ENCODE data around the gene CACNB4. TPM values are rescaled to one million over a fixed set of nuclear protein-coding genes. Genes with fewer than 3 reads are reported as not detected.
"Not testable (repeated sequence)": the region's sequence is repeated elsewhere in the genome, so short reads cannot be mapped to it uniquely, and the experiment has no call there.

Gene CACNB4
- total and polyA plus RNA-seq, 9 of the 15 experiments (the other 6 are each of a cell fraction or from before 2014, with no cell fraction given), result 0.01 to 0.20 (median 0.04) TPM; not detected in 1

DNA sequence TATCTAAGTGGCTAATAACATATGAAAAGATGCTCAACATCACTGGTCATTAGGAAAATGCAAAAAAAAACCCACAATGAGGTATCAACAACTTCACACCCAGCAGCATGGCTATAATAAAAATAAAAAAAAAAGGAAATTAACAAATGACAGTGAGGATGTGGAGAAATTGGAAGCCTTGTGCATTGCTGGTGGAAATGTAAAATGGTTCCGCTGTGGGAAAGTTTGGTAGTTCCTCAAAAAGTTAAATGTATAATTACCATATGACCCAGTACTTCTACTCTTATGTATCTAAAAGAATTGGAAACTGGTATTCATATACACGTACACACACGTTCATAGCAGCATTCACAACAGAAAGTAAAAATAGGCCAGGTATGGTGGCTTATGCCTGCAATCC lies 15.5 kb upstream of the CACNB4 start:
- H3K9me3 ChIP-seq (replicated peaks; ENCODE audit: control insufficient read depth, insufficient read depth, low read depth, low read length), result no peaks in the 10 kb centered on the region
- BruUV-seq (replicated peaks), result no TSS peak

DNA sequence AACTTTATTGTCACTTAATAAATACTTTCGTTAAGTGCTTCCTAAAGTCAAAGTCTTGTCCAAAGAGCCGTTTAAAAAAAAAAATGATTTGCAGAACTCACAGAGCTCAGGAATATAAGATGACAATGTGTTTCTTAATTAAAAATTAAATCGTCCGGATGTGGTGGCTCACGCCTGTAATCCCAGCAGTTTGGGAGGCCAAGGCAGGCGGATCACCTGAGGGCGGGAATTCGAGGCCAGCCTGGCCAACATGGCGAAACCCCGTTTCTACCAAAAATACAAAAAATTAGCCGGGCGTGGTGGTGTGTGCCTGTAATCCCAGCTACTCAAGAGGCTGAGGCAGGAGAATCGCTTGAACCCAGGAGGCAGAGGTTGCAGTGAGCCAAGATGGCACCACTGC lies 8.3 kb upstream of the CACNB4 start:
- DNase-seq (ENCODE audit: extremely low read depth in 1 of 4, low spot score in 3 of 4); H3K9me1 ChIP-seq (ENCODE audit: control insufficient read depth, insufficient read depth, low read length); H3K4me2 ChIP-seq (ENCODE audit: insufficient read depth, low read length); H4K20me1 ChIP-seq (replicated peaks; ENCODE audit: control insufficient read depth, insufficient read depth, low read length); H3K4me3 ChIP-seq; BruUV-seq (replicated peaks); in situ Hi-C loops (cut with MboI); H3K9me3 ChIP-seq (replicated peaks; ENCODE audit: control insufficient read depth, insufficient read depth, low read depth, low read length); H3K9ac ChIP-seq (ENCODE audit: insufficient read depth in 1 of 2, low read depth in 2 of 2, low read length in 2 of 2); ATAC-seq; H2AFZ ChIP-seq (ENCODE audit: low read depth, low read length); FAIRE-seq; H3K79me2 ChIP-seq (ENCODE audit: control insufficient read depth, insufficient read depth, low read length); H3K4me1 ChIP-seq (replicated peaks in 1 of 2; ENCODE audit: control insufficient read depth in 2 of 2, insufficient read depth in 2 of 2, low read length in 2 of 2); H3K27ac ChIP-seq (ENCODE audit: extremely low read depth, low read depth, low read length); H3K36me3 ChIP-seq (ENCODE audit: control insufficient read depth, insufficient read depth, low read length); intact Hi-C loops (cut with micrococcal nuclease): not testable (repeated sequence)
- POLR2A ChIA-PET, result interaction anchor here (0.7 to 1.1 kb wide), 2 partner anchors 222 to 538 kb away, joined by 3 read pairs; no protein-coding TSS in a partner anchor
- CTCF ChIA-PET (ENCODE audit: low intra/inter-chr PET ratio), result interaction anchor here (0.7 kb wide), 1 partner anchor 80 kb away, joined by 3 read pairs; no protein-coding TSS in a partner anchor
- peaks cover 6 to 10% of the 10 kb centered on the region in 2 experiments; a peak in 4 of 5 replicates for H3K27me3 ChIP-seq (ENCODE audit: control insufficient read depth in 2 of 2, insufficient read depth in 2 of 2, low read length in 2 of 2)
- 9% methylated on average over 12 of the region's 13 CpGs for WGBS (ENCODE audit: insufficient coverage, low coverage, missing lambda C conversion rate)

More for the DNA sequence above, 15.5 kb upstream of the CACNB4 start:
- Histone ChIP-seq H3K4me3 (no peak overlapping the region), H3K36me3 (ENCODE audit: control insufficient read depth, insufficient read depth, low read length) (no peaks in the 10 kb centered on the region), H3K9me1 (ENCODE audit: control insufficient read depth, insufficient read depth, low read length) (no peaks in the 10 kb centered on the region), H3K9ac (ENCODE audit: insufficient read depth in 1 of 2, low read depth in 2 of 2, low read length in 2 of 2) (no peak overlapping the region), H4K20me1 (replicated peaks; ENCODE audit: control insufficient read depth, insufficient read depth, low read length) (no peaks in the 10 kb centered on the region), H2AFZ (ENCODE audit: low read depth, low read length) (no peak overlapping the region), H3K79me2 (ENCODE audit: control insufficient read depth, insufficient read depth, low read length) (no peaks in the 10 kb centered on the region), H3K4me1 (replicated peaks in 1 of 2; ENCODE audit: control insufficient read depth in 2 of 2, insufficient read depth in 2 of 2, low read length in 2 of 2) (no peaks in the 10 kb centered on the region), H3K4me2 (ENCODE audit: insufficient read depth, low read length) (no peak overlapping the region), H3K27me3 (ENCODE audit: control insufficient read depth in 2 of 2, insufficient read depth in 2 of 2, low read length in 2 of 2) (peaks cover 0 to 8% of the 10 kb centered on the region in 2 experiments; a peak in 2 of 5 replicates), H3K27ac (ENCODE audit: extremely low read depth, low read depth, low read length) (no peak overlapping the region)
- no peak for DNase-seq (ENCODE audit: extremely low read depth in 1 of 4, low spot score in 3 of 4)
- in situ Hi-C loops (cut with MboI) (no loop called here), intact Hi-C loops (cut with micrococcal nuclease) (no loop called here)
- no peak for TF ChIP-seq ZNF133 (CRISPR knock-in tag; IDR thresholded peaks at IDR 0.05)
- no peak for TF ChIP-seq ARID2 (IDR thresholded peaks at IDR 0.05)
- TF ChIP-seq MBD2 (IDR thresholded peaks at IDR 0.05; ENCODE audit: borderline replicate concordance, low read depth), result no peak
- TF ChIP-seq, protein P1, sequence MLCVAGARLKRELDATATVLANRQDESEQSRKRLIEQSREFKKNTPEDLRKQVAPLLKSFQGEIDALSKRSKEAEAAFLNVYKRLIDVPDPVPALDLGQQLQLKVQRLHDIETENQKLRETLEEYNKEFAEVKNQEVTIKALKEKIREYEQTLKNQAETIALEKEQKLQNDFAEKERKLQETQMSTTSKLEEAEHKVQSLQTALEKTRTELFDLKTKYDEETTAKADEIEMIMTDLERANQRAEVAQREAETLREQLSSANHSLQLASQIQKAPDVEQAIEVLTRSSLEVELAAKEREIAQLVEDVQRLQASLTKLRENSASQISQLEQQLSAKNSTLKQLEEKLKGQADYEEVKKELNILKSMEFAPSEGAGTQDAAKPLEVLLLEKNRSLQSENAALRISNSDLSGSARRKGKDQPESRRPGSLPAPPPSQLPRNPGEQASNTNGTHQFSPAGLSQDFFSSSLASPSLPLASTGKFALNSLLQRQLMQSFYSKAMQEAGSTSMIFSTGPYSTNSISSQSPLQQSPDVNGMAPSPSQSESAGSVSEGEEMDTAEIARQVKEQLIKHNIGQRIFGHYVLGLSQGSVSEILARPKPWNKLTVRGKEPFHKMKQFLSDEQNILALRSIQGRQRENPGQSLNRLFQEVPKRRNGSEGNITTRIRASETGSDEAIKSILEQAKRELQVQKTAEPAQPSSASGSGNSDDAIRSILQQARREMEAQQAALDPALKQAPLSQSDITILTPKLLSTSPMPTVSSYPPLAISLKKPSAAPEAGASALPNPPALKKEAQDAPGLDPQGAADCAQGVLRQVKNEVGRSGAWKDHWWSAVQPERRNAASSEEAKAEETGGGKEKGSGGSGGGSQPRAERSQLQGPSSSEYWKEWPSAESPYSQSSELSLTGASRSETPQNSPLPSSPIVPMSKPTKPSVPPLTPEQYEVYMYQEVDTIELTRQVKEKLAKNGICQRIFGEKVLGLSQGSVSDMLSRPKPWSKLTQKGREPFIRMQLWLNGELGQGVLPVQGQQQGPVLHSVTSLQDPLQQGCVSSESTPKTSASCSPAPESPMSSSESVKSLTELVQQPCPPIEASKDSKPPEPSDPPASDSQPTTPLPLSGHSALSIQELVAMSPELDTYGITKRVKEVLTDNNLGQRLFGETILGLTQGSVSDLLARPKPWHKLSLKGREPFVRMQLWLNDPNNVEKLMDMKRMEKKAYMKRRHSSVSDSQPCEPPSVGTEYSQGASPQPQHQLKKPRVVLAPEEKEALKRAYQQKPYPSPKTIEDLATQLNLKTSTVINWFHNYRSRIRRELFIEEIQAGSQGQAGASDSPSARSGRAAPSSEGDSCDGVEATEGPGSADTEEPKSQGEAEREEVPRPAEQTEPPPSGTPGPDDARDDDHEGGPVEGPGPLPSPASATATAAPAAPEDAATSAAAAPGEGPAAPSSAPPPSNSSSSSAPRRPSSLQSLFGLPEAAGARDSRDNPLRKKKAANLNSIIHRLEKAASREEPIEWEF (CRISPR knock-in tag; IDR thresholded peaks at IDR 0.05), result no peak
- TF ChIP-seq CCNT2 (IDR thresholded peaks at IDR 0.05; ENCODE audit: borderline replicate concordance, extremely low read depth, insufficient read length, low read depth, low read length), result no peak
- no peak for TF ChIP-seq ZNF764 (CRISPR knock-in tag; IDR thresholded peaks at IDR 0.05; ENCODE audit: low read depth)
- TF ChIP-seq PHF8 (IDR thresholded peaks at IDR 0.05; ENCODE audit: borderline replicate concordance, low read length), result no peak
- no peak for TF ChIP-seq SREBF1 (IDR thresholded peaks at IDR 0.05; ENCODE audit: borderline replicate concordance, low read depth, low read length)
- no peak for TF ChIP-seq CSDE1 (IDR thresholded peaks at IDR 0.05)
- no peak for FAIRE-seq
- WGBS (ENCODE audit: insufficient coverage, low coverage, missing lambda C conversion rate), result 35% methylated on average over 3 of the region's 3 CpGs
- POLR2A ChIA-PET, result no interaction called here
- CTCF ChIA-PET (ENCODE audit: low intra/inter-chr PET ratio), result no interaction called here
- ATAC-seq, result no peak

Measured in K562 (cell line).